Gastroesophageal sphincter (tissue), 3 donors: ENCODE data around the gene TTC39C.

ENCODE experiments used
- POLR2A ChIP-seq, 2 donors: fragments of 450-650 bp; IDR thresholded peaks; one replicate each; pipeline ENCODE4 v1.6.1; 2017; ENCODE audit warnings: antibody characterized with exemption in 2 of 2, mild to moderate bottlenecking in 2 of 2, moderate library complexity in 1 of 2
- POLR2AphosphoS5 ChIP-seq: sonication (generic); formaldehyde crosslinking; IDR thresholded peaks from one replicate; pipeline ENCODE4 v1.6.1; 2017; ENCODE audit warnings: antibody characterized with exemption
- TF ChIP-seq, protein P1 (sequence below), 4 experiments: fragments of 200-600 bp in 2 of 4; fragments of 450-650 bp in 2 of 4; sonication (generic) in 1 of 4; IDR thresholded peaks; one replicate each; pipeline ENCODE4 v1.5.1; 2017 to 2019; ENCODE audit warnings: antibody characterized with exemption in 4 of 4, mild to moderate bottlenecking in 2 of 4, moderate library complexity in 2 of 4

DNA sequence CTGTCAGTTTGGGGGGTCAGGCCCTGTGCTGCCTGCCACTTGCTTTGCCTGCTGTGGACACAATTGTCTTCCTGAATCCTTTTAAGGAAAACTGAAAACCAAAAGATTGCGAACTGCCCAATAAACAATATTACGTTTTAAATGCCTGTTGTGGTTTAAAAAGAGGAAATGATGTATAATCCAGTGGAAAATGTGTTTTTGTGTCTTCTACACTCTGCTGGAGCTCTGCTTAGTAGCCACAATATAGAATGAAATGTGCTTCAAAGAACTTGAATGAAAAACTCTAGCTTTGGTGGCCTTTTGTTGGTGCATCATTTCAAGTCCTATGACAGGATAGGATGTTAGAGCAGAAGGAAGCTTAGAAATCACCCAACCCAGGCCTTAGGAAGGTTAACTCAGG lies 101.1 kb downstream of the TTC39C start:
- TF ChIP-seq, protein P1, sequence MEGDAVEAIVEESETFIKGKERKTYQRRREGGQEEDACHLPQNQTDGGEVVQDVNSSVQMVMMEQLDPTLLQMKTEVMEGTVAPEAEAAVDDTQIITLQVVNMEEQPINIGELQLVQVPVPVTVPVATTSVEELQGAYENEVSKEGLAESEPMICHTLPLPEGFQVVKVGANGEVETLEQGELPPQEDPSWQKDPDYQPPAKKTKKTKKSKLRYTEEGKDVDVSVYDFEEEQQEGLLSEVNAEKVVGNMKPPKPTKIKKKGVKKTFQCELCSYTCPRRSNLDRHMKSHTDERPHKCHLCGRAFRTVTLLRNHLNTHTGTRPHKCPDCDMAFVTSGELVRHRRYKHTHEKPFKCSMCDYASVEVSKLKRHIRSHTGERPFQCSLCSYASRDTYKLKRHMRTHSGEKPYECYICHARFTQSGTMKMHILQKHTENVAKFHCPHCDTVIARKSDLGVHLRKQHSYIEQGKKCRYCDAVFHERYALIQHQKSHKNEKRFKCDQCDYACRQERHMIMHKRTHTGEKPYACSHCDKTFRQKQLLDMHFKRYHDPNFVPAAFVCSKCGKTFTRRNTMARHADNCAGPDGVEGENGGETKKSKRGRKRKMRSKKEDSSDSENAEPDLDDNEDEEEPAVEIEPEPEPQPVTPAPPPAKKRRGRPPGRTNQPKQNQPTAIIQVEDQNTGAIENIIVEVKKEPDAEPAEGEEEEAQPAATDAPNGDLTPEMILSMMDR (IDR thresholded peaks at IDR 0.05), result no peak
- TF ChIP-seq POLR2AphosphoS5 (no peak), POLR2A (IDR thresholded peaks at IDR 0.05) (no peak)
